Neutrophil (primary cell): ENCODE results near the gene ITGB3.

Experiments used
- H3K27ac ChIP-seq: fragments of 200-600 bp; sonication (generic); 2 replicates; pipeline ENCODE4 v1.5.1; 2016; ENCODE audit warnings: mild to moderate bottlenecking, moderate library complexity
- H3K27me3 ChIP-seq: fragments of 200-600 bp; sonication (generic); 2 replicates; pipeline ENCODE4 v1.6.0; 2016; ENCODE audit warnings: mild to moderate bottlenecking
- H3K36me3 ChIP-seq: fragments of 200-600 bp; sonication (generic); 2 replicates; pipeline ENCODE4 v1.5.1; 2017
- H3K4me1 ChIP-seq, 2 experiments: fragments of 200-600 bp in 1 of 2; sonication (generic) in 1 of 2; 1 replicate in 1 of 2; 2 replicates in 1 of 2; pipeline versions ENCODE4 v1.5.1 to v1.6.1; 2013 to 2016; ENCODE audit warnings: low read depth in 1 of 2, low read length in 1 of 2, mild to moderate bottlenecking in 1 of 2, moderate library complexity in 1 of 2; ENCODE audit not compliant: control insufficient read depth in 1 of 2, insufficient read depth in 1 of 2
- H3K4me3 ChIP-seq, 2 experiments: fragments of 200-600 bp in 1 of 2; sonication (generic) in 1 of 2; 1 replicate in 1 of 2; 2 replicates in 1 of 2; pipeline ENCODE4 v1.5.1; 2013 to 2016; ENCODE audit warnings: low read depth in 1 of 2, low read length in 1 of 2, mild to moderate bottlenecking in 1 of 2, moderate library complexity in 1 of 2
- H3K9me3 ChIP-seq: fragments of 200-600 bp; sonication (generic); 2 replicates; pipeline ENCODE4 v1.5.1; 2016
- TF ChIP-seq, protein P1 (sequence below): fragments of 200-600 bp; sonication (generic); IDR thresholded peaks from 2 replicates; pipeline ENCODE4 v1.5.1; 2016; ENCODE audit warnings: antibody characterized with exemption

ITGB3 gene

DNA sequence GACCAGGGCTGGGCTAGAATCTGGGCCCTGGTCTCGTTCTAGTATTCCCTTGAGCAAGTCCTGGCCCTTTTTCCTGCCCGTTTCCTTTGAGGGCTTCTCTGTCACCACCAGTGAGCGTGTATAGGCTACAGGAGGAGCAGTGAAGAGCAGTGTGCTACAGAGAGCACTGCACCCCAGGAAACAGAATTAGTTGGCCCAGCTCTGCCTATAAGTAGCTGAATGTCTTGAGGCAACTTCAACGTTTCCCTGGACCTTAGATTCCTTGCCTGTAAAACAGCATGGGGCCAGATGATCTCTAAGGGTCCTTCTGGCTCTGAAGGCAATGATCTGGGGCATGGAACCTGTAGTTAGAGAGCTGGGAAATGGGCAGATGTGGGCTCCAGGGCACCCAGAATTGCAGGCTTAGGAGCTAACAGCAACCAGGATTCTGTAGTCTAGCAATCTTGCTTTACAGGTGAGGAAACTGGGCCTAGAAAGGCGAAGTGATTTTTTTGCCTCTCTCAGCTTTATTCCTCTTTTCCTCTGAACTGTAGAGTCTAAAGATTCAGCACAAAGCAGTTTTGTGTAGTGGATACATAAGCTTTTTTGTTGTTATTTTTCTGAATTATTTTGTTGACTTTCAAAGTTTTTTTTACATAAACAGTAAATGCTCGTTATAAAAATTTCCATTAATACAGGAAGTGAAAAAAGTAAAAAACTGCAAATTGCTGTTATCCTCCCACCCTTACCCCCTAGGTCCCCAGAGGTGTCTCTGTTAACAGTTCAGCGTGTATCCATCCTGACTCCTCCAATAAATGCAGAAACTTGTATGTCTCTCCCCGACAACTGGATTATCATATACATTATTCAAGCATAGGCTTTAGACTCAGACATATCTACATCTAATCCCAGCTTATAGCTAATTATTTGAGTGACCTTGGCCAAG lies 46.2 kb upstream of the ITGB3 start:
- no peak overlapping the region for H3K4me3 ChIP-seq
- H3K27ac ChIP-seq = no peak overlapping the region
- TF ChIP-seq, protein P1, sequence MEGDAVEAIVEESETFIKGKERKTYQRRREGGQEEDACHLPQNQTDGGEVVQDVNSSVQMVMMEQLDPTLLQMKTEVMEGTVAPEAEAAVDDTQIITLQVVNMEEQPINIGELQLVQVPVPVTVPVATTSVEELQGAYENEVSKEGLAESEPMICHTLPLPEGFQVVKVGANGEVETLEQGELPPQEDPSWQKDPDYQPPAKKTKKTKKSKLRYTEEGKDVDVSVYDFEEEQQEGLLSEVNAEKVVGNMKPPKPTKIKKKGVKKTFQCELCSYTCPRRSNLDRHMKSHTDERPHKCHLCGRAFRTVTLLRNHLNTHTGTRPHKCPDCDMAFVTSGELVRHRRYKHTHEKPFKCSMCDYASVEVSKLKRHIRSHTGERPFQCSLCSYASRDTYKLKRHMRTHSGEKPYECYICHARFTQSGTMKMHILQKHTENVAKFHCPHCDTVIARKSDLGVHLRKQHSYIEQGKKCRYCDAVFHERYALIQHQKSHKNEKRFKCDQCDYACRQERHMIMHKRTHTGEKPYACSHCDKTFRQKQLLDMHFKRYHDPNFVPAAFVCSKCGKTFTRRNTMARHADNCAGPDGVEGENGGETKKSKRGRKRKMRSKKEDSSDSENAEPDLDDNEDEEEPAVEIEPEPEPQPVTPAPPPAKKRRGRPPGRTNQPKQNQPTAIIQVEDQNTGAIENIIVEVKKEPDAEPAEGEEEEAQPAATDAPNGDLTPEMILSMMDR = no peak
- no peaks in the 10 kb centered on the region for H3K9me3 ChIP-seq
- H3K27me3 ChIP-seq = peaks cover 45% of the 10 kb centered on the region
- no peaks in the 10 kb centered on the region for H3K4me1 ChIP-seq
- H3K36me3 ChIP-seq = no peaks in the 10 kb centered on the region

DNA sequence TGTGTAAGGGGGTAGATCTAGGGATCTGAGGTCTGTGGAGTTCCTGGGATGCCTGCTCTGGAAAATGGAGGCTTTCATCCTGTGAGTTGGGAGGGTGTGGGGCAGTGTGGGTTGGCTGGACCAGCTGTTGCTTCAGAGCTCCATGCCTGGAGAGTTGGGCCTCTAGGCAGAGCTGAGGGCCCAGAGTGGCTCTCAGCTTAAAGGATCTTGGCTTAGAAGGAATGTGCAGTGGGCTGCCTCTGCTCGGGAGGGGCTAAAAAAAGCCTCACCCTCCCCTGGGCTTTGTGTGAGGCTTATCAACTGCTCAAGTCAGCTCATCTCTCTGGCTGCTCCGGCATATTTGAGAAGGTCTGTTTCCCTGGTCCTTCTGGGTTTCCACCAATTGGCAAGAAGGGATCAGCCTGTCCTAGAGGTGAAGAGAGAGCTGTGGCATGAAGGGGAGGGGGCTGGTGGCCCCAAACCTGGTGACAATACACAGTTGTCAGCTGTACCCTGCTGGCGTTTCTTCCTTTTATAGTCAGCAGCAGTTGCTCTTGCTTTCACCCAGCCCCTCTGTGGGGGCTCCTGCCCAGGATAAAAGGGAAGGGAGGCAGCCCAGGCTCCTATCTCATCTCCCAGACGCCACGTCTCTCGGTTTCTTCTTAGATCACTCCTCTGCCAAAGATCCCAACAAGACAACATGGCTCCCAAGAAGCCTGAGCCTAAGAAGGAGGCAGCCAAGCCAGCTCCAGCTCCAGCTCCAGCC lies 44.7 kb upstream of the ITGB3 start, which contains the start of gene MYL4:
TSS of gene MYL4 (plus strand) at position 605 of the 745 bp plus-strand sequence. CDS start at position 680, 75 bp downstream.
- Histone ChIP-seq H3K4me1 (no peaks in the 10 kb centered on the region), H3K4me3 (no peak within 1 kb of the TSS), H3K36me3 (no peaks in the 10 kb centered on the region), H3K27ac (no peak within 1 kb of the TSS), H3K9me3 (no peaks in the 10 kb centered on the region), H3K27me3 (peaks cover 53% of the 10 kb centered on the region)
- TF ChIP-seq, protein P1 = no peak

DNA sequence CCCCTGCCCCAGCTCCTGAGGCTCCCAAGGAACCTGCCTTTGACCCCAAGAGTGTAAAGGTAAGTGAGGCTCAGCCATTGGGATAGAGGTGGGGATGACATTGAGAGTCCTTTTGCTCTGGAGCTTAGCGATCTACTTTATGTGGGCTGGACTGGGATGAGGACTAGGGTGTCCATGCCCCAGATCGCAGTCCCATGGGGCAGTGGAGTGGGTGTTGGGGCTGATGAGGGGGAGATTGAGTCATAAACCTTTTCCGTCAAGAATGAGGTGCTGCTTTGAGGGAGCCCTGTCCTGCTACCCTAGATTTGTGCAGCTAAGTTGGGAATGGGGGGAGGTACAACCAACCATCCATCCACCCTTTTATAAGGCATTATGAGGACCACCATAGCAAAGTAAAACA lies 44.1 kb upstream of the ITGB3 start:
- no peak overlapping the region for H3K4me3 ChIP-seq
- H3K27me3 ChIP-seq = peaks cover 51% of the 10 kb centered on the region
- H3K27ac ChIP-seq = no peak overlapping the region

DNA sequence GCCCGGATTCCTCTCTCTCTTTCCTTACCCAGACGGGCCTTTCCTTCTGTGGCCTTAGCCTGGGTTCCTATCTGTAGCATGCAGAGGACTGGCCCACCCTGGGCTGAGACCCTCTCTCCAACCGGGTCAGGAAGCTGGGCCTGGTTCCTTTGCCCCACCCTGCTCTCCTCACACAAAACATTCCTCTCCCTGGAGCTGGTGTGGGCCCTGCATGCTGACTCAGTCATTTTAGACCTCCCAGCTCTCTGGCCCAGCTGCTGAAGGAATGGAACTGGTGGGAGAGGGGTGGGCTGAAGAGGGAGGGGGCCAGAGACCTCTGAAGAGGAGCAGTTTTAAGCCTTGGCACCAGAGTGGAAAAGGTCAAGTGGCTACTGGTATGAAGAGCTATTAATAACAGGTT lies 43.5 kb upstream of the ITGB3 start:
- Histone ChIP-seq H3K4me1 (no peaks in the 10 kb centered on the region), H3K27ac (no peak overlapping the region), H3K9me3 (no peaks in the 10 kb centered on the region), H3K4me3 (no peak overlapping the region), H3K27me3 (peaks cover 45% of the 10 kb centered on the region), H3K36me3 (no peaks in the 10 kb centered on the region)
- TF ChIP-seq, protein P1 = no peak

More for the DNA sequence above, 44.1 kb upstream of the ITGB3 start:
- H3K9me3 ChIP-seq = no peaks in the 10 kb centered on the region
- no peaks in the 10 kb centered on the region for H3K36me3 ChIP-seq
- TF ChIP-seq, protein P1 = no peak
- H3K4me1 ChIP-seq = no peaks in the 10 kb centered on the region

DNA sequence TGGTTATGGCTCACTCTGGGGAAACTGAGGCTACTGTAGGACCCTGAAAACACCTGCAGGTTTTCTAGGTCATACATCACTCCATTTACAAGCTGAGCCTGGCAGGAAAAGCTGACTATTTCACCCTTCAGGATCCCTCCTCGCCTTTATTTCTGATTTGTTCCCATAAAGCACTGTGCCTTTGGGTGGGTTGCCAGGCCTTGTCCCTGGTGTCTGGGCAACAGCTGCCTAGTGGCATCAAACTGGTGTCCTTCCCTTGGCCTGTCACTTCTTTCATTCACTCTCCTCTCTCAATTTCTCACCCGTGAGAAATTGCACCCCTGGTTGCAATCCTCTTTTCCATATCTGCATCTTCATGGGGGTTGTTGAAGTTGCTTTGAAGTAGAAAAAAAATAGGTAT lies 42.8 kb upstream of the ITGB3 start:
- Histone ChIP-seq H3K4me3 (no peak overlapping the region), H3K36me3 (no peaks in the 10 kb centered on the region), H3K4me1 (no peaks in the 10 kb centered on the region), H3K27ac (no peak overlapping the region), H3K9me3 (no peaks in the 10 kb centered on the region), H3K27me3 (peaks cover 38% of the 10 kb centered on the region)
- TF ChIP-seq, protein P1 = no peak
